Embryonic facial prominence (tissue), 1 donor: ENCODE measurements around the gene CIRBP.
A peak's percentile ranks its signal among the peaks of the same experiment; 100 is the strongest.

Experiments
- DNase-seq: peaks from one replicate; pipeline ENCODE4 v3.0.0-alpha.2; 2016; ENCODE audit errors: extremely low spot score

CIRBP gene

DNA sequence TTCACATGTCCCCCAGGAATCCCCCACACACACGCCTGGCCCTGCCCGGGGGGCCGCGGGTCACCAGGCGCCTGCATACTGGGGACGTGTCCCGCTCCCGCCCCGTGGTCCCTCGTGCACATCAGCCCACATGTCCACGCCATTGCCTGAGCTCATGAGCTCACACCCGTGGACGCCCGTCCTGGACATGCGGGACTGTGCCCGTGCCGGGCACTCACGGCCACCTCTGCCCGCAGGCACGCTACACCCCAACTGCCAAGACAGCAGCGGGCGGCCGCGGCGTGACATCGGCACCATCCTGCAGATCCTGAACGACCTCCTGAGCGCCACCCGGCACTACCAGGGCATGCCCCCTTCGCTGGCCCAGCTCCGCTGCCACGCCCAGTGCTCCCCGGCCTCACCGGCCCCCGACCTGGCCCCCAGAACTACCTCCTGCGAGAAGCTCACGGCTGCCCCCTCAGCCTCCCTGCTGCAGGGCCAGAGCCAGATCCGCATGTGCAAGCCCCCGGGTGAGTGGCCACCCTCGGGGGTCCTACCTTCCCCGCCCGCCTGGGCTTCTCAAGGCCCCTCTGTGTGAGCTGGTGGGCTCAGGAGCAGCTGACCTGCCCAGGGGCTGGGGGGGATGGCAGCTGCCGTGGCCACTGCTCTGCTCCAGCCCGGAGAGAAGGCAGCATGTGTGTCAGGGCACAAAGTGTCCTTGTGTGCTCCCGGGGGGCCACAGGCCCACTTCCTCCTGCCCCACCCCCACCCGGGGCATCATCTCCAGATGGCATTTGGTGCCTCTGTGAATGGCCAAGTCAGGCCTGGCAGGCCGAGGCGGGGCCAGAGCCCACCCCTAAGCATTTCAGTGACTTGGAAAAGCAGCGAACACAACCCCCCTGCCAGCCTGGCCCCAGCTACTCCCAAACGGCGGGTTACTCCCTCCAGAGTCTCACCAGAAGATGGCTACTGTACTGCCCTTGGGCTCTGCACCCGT, 13.7 kb upstream of the CIRBP start:
- no peak for DNase-seq

DNA sequence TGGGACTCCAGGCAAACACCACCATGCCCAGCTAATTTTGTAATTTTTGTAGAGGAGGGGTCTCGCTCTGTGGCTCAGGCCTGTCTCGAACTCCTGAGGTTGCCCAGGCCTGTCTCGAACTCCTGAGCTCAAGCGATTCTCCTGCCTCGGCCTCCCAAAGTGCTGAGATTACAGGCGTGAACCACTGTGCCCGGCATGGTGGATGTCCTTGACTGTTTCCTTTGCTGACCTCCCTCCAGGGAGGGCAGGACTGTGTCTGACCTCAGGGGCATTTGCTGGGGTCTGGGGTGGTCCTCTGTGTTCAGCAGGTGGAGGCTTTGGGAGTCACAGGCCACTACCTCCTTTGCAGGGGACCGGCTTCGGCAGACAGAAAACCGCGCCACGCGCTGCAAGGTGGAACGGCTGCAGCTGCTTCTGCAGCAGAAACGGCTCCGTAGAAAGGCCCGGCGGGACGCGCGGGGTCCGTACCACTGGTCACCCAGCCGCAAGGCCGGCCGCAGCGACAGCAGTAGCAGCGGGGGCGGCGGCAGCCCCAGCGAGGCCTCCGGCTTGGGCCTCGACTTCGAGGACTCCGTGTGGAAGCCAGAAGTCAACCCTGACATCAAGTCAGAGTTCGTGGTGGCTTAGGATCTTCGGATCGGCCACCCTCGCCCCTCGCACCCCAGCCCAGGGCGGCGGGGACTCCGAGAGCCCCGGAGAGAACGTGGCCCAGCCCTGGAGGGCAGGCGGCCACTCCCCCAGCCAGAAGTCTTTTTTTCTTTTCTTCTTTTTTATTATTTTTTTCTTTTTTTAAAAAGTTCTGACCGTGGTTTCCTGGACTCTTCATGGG, 12.3 kb upstream of the CIRBP start:
- no peak for DNase-seq

DNA sequence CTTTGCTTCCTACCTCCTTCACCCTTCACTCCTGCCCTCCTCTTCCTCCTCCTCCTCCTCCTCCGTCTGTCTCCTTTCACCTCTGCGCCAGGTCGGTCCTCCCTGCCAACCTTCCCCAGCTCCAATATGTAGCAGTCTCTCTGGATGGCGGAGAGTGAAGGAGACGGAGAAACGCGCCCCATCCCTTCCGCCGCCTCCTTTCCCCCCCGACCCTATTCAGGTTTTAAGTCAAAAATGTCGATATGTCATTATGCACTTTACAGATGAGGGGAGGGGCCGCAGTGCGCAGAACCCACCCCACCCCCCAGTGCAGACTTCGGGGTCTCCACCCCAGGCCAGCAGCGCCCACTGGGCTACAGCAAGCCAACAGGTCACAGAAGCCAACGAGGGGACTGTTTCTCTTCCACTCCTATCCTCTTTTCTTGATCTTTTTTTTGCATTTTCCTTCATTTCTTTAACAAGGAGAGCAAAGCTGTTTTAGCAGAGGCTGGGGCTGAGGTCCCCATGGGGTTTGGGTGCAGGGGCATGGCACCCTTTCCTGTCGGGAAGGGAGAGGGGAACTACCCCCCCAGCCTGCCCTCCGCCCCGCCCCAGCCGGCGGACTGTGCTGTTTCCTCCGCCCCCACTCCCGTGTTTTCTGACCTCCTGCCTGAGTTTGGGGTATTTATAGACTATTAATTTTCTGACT, 11.5 kb upstream of the CIRBP start:
- DNase-seq: no peak

DNA sequence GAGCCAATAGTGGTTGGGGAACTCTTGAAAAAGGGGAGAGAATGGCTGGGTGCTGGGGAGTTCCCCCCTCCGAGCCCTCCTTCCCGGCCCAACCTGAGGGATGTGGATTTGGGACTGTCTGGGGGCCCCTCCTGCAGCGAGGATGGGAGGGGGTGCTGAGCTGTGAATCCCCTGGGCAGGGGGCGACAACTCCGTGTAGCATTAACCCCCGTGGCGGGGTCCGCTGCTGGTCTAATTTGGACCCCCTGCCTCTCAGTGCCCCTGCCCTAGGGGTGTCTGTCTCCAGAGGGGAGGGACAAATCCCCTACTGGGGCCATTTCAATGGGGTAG, 11.0 kb upstream of the CIRBP start:
- no peak for DNase-seq

DNA sequence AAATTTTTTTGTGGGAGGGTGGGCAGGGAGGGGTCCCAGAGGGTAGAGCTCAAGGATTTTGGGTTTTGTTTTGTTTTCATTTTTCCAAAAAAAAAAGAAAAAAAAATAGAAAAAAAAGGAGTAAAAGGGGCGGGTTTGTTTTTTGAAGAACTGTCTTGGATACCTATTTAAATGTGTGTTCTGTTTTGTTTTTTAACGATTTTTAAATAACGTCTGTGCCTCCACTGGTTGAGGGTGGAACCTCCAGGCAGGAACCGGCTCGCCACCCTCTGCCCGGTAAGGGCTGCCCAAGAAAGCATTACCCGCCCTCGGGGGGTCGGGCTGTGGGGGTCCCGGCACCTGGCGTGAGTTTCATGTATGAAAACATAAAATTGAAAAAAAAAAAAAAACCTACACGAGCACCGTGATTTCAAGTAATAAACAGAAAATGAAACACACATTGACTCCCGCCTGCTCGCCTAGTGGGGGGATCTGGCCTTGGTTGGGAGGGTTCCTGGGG, 10.4 kb upstream of the CIRBP start:
- DNase-seq: no peak

DNA sequence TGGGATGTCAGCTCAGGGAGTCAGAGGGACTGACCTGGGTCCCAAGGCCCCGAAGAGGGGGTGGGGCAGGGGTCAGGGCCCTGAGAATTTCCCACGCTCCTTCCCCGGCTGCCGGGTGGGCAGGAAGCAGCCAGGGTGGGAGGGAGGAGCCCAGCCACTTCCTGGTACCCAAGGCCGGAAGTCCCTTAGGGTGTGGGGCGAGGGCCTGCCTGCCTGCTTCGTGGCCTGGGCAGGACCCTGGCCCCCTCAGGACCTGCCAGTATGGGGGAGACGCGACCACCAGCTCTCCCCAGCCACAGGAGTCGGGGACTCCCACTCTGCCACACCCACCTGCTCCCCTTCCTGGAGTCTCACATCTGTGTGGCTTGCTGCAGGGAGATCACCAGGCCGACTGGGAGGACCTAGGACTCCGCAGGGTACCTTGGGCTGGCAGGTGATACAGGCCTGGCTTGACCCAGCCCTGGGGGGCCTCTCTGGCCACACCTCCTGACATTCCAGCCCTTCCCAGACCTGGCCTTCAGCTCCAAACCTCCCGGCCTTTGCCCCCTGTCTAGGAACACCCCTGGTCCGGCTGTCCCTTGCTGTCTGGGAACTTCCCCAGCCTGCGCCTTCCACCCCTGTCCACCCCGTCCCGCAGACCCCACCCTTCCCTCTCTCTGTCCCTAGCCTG, 9.8 kb upstream of the CIRBP start:
- no peak for DNase-seq

DNA sequence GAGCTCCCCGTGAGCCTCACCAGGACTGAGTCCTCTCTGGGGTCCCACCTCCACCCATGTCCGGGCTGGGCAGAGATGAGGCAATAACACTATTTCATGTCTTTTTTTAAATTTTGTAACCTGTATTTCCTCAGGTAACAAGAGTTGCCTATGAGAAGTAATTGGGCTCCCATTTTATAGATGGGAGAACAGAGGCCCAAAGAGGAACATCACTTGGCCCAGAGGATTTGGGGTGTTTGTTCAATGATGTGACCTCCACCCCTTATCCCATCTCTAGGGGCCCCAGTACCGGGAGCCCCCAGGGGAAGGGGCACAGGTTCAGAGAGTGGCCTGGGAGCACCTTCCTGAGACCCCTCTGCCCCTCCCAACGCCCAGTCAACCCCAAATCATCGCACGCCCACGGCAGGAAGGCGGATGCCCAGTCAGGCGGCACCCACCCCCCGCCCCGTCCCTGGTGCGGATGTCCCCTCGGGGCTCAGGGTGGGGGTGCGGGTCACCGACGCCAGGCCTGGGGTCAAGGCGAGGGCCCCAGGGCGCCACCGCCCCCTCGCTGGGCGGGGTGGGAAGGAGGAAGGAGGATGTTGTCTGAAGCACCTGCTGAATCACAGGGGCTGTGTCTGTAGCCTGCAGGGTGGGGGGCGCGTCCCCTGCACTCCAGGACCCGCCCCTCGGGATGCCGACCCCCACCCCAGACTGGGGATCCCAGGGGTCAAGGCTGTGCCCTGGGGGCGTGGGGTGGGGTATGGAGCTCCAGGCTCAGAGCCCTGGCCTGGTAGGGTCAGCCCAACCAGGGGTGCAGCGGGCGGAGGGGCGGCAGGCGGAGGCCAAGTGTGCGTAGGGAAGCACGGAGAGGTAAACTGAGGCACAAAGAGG, 9.0 kb upstream of the CIRBP start:
- DNase-seq: no peak

DNA sequence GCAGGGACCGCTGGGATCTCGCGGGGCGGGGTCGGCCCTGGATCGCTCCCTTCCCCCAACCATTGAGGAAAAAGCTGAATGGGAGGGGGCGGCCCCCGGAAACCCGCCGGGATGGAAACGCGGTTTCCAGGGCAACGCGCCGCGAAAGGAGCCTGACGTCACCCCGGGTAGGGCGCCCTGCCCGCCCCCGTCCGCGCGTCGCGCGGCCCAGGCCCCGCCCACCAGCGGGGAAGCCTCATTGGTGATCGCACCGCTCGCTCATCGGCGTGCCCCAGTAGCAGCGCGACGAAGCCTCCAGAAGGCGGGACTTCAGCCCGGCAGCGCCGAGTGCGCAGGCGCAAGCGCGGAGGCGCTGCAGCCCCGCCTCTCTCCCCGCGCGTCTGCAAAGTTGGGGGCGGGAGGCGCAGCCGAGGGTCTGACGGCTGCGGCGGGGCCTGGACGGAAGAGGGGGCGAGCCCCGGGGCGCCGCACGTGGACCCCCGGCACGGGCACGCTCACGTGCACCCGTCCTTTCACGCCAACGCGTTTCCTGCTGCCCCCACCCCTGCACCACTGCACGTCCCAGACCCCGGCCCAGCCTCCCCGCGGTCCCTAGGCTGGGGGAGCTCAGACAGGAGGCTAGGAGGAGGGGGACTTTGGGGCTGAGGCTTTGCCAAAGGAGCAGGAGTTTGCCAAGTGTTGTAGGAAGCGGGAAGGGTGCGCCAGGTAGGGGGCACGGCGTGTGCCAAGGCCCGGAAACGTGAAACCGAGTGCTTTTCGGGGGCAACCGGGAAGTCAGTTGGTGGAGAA, 8.2 kb upstream of the CIRBP start:
- DNase-seq: peak; percentile 96

DNA sequence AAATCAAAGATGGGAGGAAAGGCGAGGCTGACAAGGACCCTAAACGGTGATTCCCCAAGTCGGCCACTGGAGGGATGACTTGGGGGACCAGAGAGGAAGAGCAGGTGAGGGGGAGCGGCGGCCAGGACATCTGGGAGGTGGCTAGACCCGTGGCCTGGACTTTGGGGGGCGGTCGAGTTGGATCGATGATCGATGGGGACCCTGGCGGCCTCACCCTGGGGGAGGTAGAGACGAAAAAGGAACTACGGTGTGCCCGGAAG, 7.7 kb upstream of the CIRBP start:
- no peak for DNase-seq

DNA sequence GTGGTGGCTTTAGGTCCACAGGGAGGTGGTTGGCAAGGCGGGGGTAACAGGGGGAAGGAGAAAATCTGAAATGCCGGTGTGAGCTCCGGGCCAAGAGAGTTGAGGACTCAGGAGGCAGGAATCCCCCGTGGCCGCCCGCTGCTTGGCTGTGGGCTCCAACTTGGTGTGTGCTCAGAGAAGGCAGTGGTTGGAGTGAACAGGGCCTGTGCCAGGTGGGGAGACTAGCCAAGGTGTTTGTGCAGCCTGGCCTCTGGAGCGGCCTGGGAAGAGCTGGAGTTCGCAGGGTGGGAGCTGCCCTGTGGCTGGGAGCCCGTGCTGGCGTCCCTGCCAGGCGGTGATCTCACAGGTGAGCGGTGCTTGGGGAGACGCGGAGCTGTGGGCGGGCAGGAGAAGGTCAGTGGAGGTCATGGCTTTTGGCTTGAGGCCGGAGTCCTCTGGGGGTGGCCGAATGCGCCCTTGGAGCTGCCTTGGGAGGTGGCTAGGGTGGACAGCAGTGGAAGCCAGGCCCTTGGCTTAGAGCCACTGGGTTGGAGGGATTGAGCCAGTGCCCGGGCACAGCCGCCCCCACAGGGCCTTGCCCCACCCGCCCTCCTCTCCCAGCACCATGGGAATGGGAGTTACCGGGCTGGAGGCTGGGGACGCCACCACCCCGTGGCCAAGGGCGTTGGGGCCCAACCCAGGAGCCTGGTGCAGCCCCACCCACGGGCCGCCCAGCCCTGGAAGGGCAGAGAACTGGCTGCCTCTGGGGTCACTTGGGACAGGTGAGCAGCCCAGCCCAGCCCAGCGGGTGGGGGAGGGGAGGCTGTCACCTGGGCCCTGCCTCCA, 7.1 kb upstream of the CIRBP start:
- DNase-seq: no peak

DNA sequence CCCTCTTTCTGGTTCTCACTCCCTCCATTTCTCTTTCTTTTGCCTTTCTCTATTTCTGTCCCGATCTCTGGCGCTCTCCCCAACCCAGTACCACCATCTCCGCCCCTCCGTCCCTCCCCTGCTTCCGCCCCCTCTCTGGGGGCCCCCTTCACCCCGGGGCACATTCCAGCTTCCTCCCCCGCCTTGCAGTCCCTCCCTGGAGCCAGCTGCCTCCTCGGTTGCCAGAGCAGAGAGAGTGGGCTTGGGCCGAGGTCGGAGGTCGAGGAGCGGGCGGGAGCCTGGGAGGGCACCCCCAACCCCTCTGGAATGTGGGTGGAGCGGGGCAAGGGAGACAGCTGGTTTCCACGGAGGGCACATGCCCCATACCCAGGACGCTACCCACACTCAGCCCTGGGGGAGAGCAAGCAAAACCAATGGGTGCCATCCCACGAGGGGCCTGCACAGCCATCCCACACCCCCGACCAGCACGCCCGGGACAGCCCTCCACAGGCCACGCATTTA, 6.5 kb upstream of the CIRBP start:
- DNase-seq: no peak

DNA sequence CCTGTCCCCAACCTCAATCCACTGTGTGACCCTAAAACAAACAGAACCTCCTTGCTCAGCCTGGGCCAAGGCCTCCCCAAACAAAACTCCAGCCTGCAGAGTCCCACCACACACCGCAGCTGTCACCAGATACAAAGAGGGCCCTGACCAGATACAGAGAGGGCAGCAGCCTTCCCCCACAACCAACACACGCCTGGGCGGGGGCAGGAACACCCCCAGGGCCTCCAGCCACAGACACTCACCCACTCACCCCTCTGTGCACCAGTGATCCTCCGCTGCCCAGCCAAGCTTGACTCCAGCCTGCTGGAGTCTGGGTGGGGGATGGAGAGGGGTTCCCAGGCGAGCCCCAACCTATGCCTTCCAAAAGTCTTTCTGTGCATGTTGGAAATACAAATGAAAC, 5.9 kb upstream of the CIRBP start:
- no peak for DNase-seq

DNA sequence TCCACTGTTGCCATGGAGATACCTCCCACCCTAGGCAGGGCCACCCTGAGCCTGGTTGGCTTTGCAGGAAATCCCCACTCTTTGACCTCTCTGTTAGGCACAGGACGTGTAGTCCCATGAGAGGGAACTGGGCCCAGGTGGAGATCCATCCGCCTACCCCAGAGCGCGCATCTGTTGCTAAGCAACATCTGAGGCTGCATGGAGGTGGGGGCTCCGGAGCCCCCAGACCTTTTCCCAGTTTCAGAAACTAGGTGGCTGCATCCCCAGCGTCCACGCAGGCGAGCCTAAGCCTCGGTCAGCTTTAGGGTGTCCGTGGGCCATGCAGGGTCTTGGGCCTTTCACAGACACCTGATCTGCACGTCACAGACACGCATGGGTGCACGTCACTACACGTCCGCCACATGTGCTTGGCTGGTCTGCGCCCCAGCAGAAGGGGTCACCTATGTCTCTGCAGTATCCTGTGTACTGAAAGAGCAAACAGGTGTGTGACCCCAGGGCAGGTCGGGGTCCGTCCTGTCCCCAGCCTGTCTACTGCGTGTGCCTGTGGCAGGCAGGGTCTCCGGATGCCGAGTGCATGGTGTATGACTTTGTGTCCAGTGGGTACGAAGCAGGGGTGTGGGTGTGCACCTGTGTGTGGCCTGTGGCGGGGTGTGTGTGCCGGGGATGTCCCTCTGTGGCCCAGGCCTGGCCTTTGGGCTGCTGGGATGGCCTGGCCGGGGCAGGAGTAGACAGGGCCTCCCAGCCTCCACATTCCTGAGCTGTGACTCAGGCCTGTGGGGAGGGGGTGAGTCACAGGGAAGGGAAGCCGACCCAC, 4.1 kb upstream of the CIRBP start:
- DNase-seq: no peak

DNA sequence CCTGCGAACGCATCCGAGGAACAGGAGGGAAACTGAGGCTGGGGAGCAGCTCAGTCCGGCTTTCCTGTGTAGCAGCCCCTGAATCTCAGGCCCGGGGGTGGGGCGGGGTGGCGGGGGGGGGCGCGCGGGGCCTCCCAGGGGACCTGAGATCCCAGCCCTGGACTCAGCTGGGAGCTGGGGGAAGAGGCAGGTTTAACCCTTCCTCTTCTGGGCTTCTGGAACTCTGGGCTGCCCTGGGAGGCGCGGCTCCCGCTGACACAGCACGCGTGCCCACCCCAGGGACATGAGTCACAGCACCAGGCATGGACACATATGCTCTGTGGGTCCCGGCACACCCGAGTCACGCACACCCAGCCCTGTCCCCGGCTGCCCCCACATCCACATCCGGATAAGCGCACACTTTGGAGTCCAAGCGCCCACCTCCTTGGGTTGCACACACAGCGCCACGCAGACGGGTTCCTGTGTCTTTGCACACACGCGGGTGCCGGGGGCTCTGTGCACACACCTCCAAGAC, 3.5 kb upstream of the CIRBP start:
- no peak for DNase-seq

DNA sequence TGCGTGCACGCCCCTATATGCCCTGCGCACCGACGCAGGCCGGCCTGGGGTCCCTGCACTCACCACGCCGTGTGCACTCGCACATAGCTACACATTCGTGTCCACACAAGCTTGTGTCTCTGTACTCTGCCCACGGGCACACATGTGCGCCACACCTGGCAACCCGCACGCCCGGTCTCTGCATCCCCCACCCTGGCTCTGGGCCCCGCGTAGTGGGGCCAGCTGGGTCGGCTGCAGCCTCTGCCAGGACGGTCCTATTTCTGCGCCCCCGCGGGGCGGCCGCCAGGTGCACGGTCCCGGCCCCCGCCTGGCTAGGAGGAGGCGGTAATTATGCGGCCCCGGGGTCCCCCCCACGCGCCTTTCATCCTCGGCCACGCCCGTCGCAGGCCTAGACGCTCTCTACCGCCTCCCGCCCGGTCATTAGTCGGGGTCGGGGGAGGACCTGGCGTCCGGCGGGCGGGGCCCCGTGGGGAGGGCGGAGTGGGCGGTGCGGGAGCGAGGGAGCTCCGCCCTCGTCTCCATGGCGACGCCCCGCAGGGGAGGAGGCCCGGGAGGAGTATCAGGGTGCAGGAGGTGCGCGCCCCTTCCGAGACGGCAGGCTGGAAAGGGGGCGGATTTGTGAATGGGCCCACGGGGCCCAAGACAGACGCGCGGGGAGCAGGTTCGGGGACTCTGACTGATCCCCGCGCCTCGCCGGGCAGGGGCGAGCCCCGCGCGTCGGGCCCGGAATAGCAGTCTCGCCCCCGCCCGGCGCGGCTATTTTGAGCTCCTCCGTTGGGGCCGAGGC, 2.8 kb upstream of the CIRBP start:
- DNase-seq: no peak

DNA sequence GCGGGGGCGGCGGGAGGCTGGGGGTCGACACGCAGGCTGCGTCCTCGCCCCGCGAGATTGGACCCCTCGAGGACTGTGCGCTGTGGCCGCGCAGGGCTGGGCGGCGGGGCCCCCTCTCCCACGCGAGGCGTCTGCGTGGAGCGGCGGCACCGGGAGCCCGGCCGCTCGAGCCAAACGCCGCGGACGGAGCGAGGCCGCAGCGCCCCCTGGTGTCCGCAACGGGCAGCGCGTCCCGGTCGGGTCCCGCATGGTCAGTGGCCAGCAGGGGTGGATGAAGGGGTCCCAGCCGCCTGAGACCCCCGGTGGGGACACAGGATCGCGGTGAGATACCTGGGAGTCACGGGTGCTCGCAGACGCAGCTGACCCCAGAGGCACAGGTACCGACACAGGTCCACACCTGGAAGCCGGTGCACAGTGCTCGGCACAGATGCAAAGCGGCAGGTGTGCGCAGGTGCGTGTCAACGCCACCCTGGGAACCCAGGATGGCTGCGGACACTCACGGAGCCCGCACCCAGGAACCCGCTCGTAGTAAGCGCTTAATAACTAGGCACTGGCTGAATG, 2.1 kb upstream of the CIRBP start:
- DNase-seq: no peak
